IMR-90 (cell line): ENCODE measurements around the gene GABRD. TPM values are rescaled to one million over a fixed set of nuclear protein-coding genes. Genes with fewer than 3 reads are reported as not detected.

Source experiments
- ATAC-seq: fragments of 200-7000 bp; cut with Tn5 transposase; 2 replicates; pipeline ENCODE4 v1.9.1; 2020; ENCODE audit warnings: low read depth, mild to moderate bottlenecking, moderate library complexity
- BruUV-seq: library from RNA; stranded (reverse); fragments of 400-500 nt; replicated peaks from 2 replicates; lab custom pipeline; 2021; lab: Mats Ljungman, UMichigan
- CTCF ChIA-PET: fragments of 300-600 bp; formaldehyde crosslinking; extraction: SDS; loops from one replicate; lab custom pipeline; 2021; ENCODE audit warnings: antibody characterized with exemption; lab: Yijun Ruan, JAX
- POLR2A ChIA-PET: fragments of 300-600 bp; sonication (Branson Sonifier 250); formaldehyde crosslinking; loops from one replicate; lab custom pipeline; 2022; ENCODE audit warnings: antibody characterized with exemption; ENCODE audit not compliant: unreplicated experiment; lab: Charles Lee
- DNase-seq: peaks from one replicate; pipeline ENCODE4 v3.0.0; 2013
- H2AFZ ChIP-seq: replicated peaks from 2 replicates; pipeline ENCODE3; 2013; ENCODE audit warnings: low read length, mild to moderate bottlenecking; ENCODE audit not compliant: poor library complexity
- H2AK5ac ChIP-seq: 2 replicates; pipeline ENCODE4 v1.6.1; 2013; ENCODE audit warnings: low read depth, low read length, inconsistent platforms
- H2AK9ac ChIP-seq: replicated peaks from 2 replicates; pipeline ENCODE3; 2013; ENCODE audit warnings: mild to moderate bottlenecking, low read depth, low read length, moderate library complexity; ENCODE audit not compliant: poor library complexity
- H2BK120ac ChIP-seq: 2 replicates; pipeline ENCODE4 v1.6.1; 2013; ENCODE audit warnings: low read depth, low read length, inconsistent platforms
- H2BK15ac ChIP-seq: 3 replicates; pipeline ENCODE4 v1.6.1; 2013; ENCODE audit warnings: low read depth, low read length, inconsistent platforms
- H2BK20ac ChIP-seq: 2 replicates; pipeline ENCODE4 v1.6.1; 2013; ENCODE audit warnings: low read depth, mild to moderate bottlenecking, inconsistent platforms, low read length, moderate library complexity
- H2BK5ac ChIP-seq: 2 replicates; pipeline ENCODE4 v1.6.1; 2013; ENCODE audit warnings: mild to moderate bottlenecking, low read depth, low read length, inconsistent platforms; ENCODE audit not compliant: poor library complexity, severe bottlenecking
- H3K14ac ChIP-seq: replicated peaks from 2 replicates; pipeline ENCODE4 v1.6.1; 2013; ENCODE audit warnings: low read depth, low read length, inconsistent platforms
- H3K18ac ChIP-seq: 2 replicates; pipeline ENCODE4 v1.6.1; 2013; ENCODE audit warnings: low read depth, low read length, control low read depth
- H3K23ac ChIP-seq: 2 replicates; pipeline ENCODE4 v1.6.1; 2013; ENCODE audit warnings: low read depth, low read length, inconsistent platforms
- H3K27ac ChIP-seq: 2 replicates; pipeline ENCODE4 v1.5.1; 2013; ENCODE audit warnings: mild to moderate bottlenecking, control low read depth, low read length; ENCODE audit not compliant: insufficient read depth
- H3K27me3 ChIP-seq: 2 replicates; pipeline ENCODE4 v1.6.1; 2013; ENCODE audit warnings: low read length; ENCODE audit not compliant: control insufficient read depth, insufficient read depth
- H3K36me3 ChIP-seq: 2 replicates; pipeline ENCODE4 v1.6.1; 2013; ENCODE audit warnings: low read length, mixed read lengths; ENCODE audit not compliant: control insufficient read depth, insufficient read depth
- H3K4ac ChIP-seq: 2 replicates; pipeline ENCODE4 v1.6.1; 2013; ENCODE audit warnings: low read depth, low read length, inconsistent platforms
- H3K4me1 ChIP-seq: 2 replicates; pipeline ENCODE4 v1.6.1; 2013; ENCODE audit warnings: low read length, mixed read lengths; ENCODE audit not compliant: control insufficient read depth, insufficient read depth
- H3K4me2 ChIP-seq: 2 replicates; pipeline ENCODE4 v1.6.1; 2013; ENCODE audit warnings: low read depth, mild to moderate bottlenecking, control low read depth, low read length, moderate library complexity
- H3K4me3 ChIP-seq: 2 replicates; pipeline ENCODE4 v1.5.1; 2013; ENCODE audit warnings: low read depth, mild to moderate bottlenecking, control low read depth, low read length, moderate library complexity; ENCODE audit not compliant: insufficient read depth
- H3K56ac ChIP-seq: 2 replicates; pipeline ENCODE4 v1.6.1; 2013; ENCODE audit warnings: low read length, inconsistent platforms; ENCODE audit not compliant: insufficient read depth; ENCODE audit errors: extremely low read depth
- H3K79me1 ChIP-seq, 2 experiments: 2 replicates each; pipeline ENCODE4 v1.6.1; 2013; ENCODE audit warnings: low read length in 2 of 2, inconsistent platforms in 1 of 2, low read depth in 1 of 2
- H3K9ac ChIP-seq: 2 replicates; pipeline ENCODE4 v1.6.1; 2013; ENCODE audit warnings: low read depth, low read length, control low read depth
- H3K9me1 ChIP-seq: 2 replicates; pipeline ENCODE4 v1.6.1; 2013; ENCODE audit warnings: low read length, inconsistent platforms; ENCODE audit not compliant: insufficient read depth
- H3K9me3 ChIP-seq: 2 replicates; pipeline ENCODE4 v1.6.1; 2013; ENCODE audit warnings: low read length; ENCODE audit not compliant: control insufficient read depth, insufficient read depth
- H4K20me1 ChIP-seq: 2 replicates; pipeline ENCODE4 v1.6.1; 2013; ENCODE audit warnings: low read length, inconsistent platforms; ENCODE audit not compliant: insufficient read depth
- H4K5ac ChIP-seq: 2 replicates; pipeline ENCODE4 v1.6.1; 2013; ENCODE audit warnings: mild to moderate bottlenecking, low read depth, low read length, control low read depth
- H4K8ac ChIP-seq, 2 experiments: 2 replicates each; pipeline ENCODE4 v1.6.1; 2013; ENCODE audit warnings: low read depth in 2 of 2, low read length in 2 of 2, control low read depth in 1 of 2, inconsistent platforms in 1 of 2
- H4K91ac ChIP-seq: 2 replicates; pipeline ENCODE4 v1.6.1; 2013; ENCODE audit warnings: low read depth, low read length, inconsistent platforms; ENCODE audit not compliant: insufficient read depth
- BHLHE40 ChIP-seq: fragments of 150-350 bp; IDR thresholded peaks from 2 replicates; pipeline ENCODE4 v1.6.1; 2016; ENCODE audit warnings: mild to moderate bottlenecking, low read depth, low read length
- CEBPB ChIP-seq: IDR thresholded peaks from 2 replicates; pipeline ENCODE4 v1.6.1; 2012; ENCODE audit warnings: low read depth, low read length, improper control_type of control experiment
- CHD1 ChIP-seq: IDR thresholded peaks from 2 replicates; pipeline ENCODE4 v1.6.1; 2012; ENCODE audit warnings: low read depth, low read length, improper control_type of control experiment
- CTCF ChIP-seq: conservative IDR thresholded peaks from 2 replicates; pipeline ENCODE4 v1.5.1; 2012; ENCODE audit warnings: mild to moderate bottlenecking, low read depth, low read length, improper control_type of control experiment
- FOS ChIP-seq: fragments of 150-350 bp; IDR thresholded peaks from 2 replicates; pipeline ENCODE4 v1.6.1; 2016; ENCODE audit warnings: low read depth, low read length
- MAFK ChIP-seq: IDR thresholded peaks from 2 replicates; pipeline ENCODE4 v1.6.1; 2012; ENCODE audit warnings: low read depth, low read length, improper control_type of control experiment
- MAZ ChIP-seq: IDR thresholded peaks from 2 replicates; pipeline ENCODE4 v1.6.1; 2012; ENCODE audit warnings: low read depth, mild to moderate bottlenecking, low read length, improper control_type of control experiment, moderate library complexity, borderline replicate concordance
- NFE2L2 ChIP-seq: fragments of 150-350 bp; IDR thresholded peaks from 2 replicates; pipeline ENCODE4 v1.6.1; 2016; ENCODE audit warnings: low read depth, mild to moderate bottlenecking, low read length
- POLR2A ChIP-seq: IDR thresholded peaks from 2 replicates; pipeline ENCODE4 v1.6.1; 2012; ENCODE audit warnings: mild to moderate bottlenecking, low read depth, low read length
- RAD21 ChIP-seq: IDR thresholded peaks from 2 replicates; pipeline ENCODE4 v1.6.1; 2012; ENCODE audit warnings: low read length, improper control_type of control experiment
- RFX5 ChIP-seq: IDR thresholded peaks from 2 replicates; pipeline ENCODE4 v1.8.0; 2012; ENCODE audit warnings: low read depth, mild to moderate bottlenecking, low read length, moderate library complexity
- SMC3 ChIP-seq: fragments of 150-350 bp; IDR thresholded peaks from 2 replicates; pipeline ENCODE4 v1.6.1; 2016; ENCODE audit warnings: low read depth, mild to moderate bottlenecking, antibody characterized with exemption, low read length, moderate library complexity
- WGBS, 2 experiments: methylation state at CpG; one replicate each; pipeline versions ENCODE4 v1.1.5 to v1.1.7; 2013; ENCODE audit warnings: missing lambda C conversion rate in 2 of 2; ENCODE audit not compliant: insufficient read length in 1 of 2; ENCODE audit errors: extremely low coverage in 2 of 2; 5-methylcytosine and 5-hydroxymethylcytosine counted together
- dilution Hi-C: fragments of 300-500 bp; cut with HindIII; formaldehyde crosslinking; loops from one replicate; pipeline ENCODE4 v1.14.3; 2018; ENCODE audit warnings: low sequenced_read_pairs; ENCODE audit not compliant: unreplicated experiment
- in situ Hi-C: fragments of 300-500 bp; cut with MboI; formaldehyde crosslinking; loops from 3 replicates; pipeline ENCODE4 v1.14.3; 2019; ENCODE audit warnings: low sequenced_read_pairs, inconsistent platforms, mixed read lengths
- intact Hi-C: fragments of 100-400 bp; cut with micrococcal nuclease; formaldehyde crosslinking; loops from 2 replicates; pipeline ENCODE4 v1.10.0; 2022
- polyA plus RNA-seq, 3 experiments: library from polyadenylated mRNA; depleted of rRNA; stranded (reverse); fragments of >200 nt; gene quantifications; 2 replicates each; pipeline ENCODE4 v1.2.3, GENCODE V29; 2012; ENCODE audit warnings: low replicate concordance in 1 of 3
- total RNA-seq: library from RNA; depleted of rRNA; stranded (reverse); fragments of >200 nt; gene quantifications from 2 replicates; pipeline ENCODE4 v1.2.3, GENCODE V29; 2012

Gene GABRD
- total and polyA plus RNA-seq, 2 of the 4 experiments (the other 2 are of a cell fraction), result not detected

DNA sequence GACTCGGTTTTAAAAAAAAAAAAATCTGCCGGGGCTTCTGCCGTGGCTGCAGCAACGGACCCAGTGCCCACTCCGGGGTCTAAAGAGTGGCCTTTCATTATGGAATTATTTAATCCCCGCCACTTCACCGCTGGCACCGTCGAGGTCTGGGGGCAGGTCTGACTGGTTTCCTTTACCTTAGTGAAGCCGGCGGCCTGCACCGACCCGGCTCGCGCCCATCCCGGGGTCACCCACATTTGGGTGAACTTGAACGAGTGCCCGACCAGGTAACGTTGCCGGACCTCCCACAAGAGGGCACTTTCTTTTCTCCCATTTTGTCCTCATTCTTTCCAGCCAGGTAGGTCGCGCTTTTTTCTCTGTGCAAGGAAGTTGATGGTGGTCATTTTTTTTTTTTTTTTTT lies 35.4 kb downstream of the GABRD start:
- POLR2A ChIA-PET, result no interaction called here

More for the DNA sequence above, 35.4 kb downstream of the GABRD start:
- Histone ChIP-seq H3K4ac (no peak overlapping the region), H4K8ac (no peak overlapping the region), H2BK5ac (no peak overlapping the region), H3K79me1 (no peaks in the 10 kb centered on the region), H2BK120ac (no peak overlapping the region), H2AFZ (no peak overlapping the region), H3K56ac (no peak overlapping the region), H2AK9ac (no peak overlapping the region), H3K9me3 (no peaks in the 10 kb centered on the region; the same call in 1 of the 2 replicates), H3K4me2 (no peak overlapping the region), H3K9ac (no peak overlapping the region), H2BK20ac (no peak overlapping the region), H3K36me3 (no peaks in the 10 kb centered on the region), H3K4me3 (no peak overlapping the region), H3K27me3 (peaks cover 32% of the 10 kb centered on the region), H4K5ac (no peak overlapping the region), H4K91ac (no peak overlapping the region), H4K20me1 (no peaks in the 10 kb centered on the region), H2BK15ac (no peak overlapping the region), H3K9me1 (no peaks in the 10 kb centered on the region), H3K23ac (no peak overlapping the region), H3K27ac (no peak overlapping the region), H3K18ac (no peak overlapping the region), H3K14ac (no peak overlapping the region), H2AK5ac (no peak overlapping the region), H3K4me1 (no peaks in the 10 kb centered on the region)
- CTCF ChIA-PET, result interaction anchor here (1.5 kb wide), 1 partner anchor 10 kb away, joined by 4 read pairs; no protein-coding TSS in a partner anchor
- ATAC-seq (no peak), DNase-seq (no peak)
- WGBS, 2 experiments, result 53% methylated on average over 7 of the region's 22 CpGs; no CpG with 5 or more reads in 1 of the 2 experiments
- dilution Hi-C loops (no loop called here), intact Hi-C loops (no loop called here), in situ Hi-C loops (no loop called here)
- no TSS peak for BruUV-seq
- TF ChIP-seq MAZ (no peak), CHD1 (no peak), CTCF (no peak), POLR2A (no peak), CEBPB (no peak), SMC3 (no peak), RFX5 (no peak), NFE2L2 (no peak), RAD21 (no peak), FOS (no peak), MAFK (no peak), BHLHE40 (no peak)
